ENCODE measurements around the gene DDIT4. TPM values are rescaled to one million over a fixed set of nuclear protein-coding genes. Genes with fewer than 3 reads are reported as not detected.

Gene DDIT4
- total and polyA plus RNA-seq, 9 of the 15 experiments (the other 6 are each of a cell fraction or from before 2014, with no cell fraction given), result 8.2 to 675 (median 159) TPM

GRCh38 chr10:72254813-72255568, 18.7 kb upstream of the DDIT4 start (continued):
- no peak for TF ChIP-seq ZNF449 (CRISPR knock-in tag; IDR thresholded peaks at IDR 0.05)
- no peak for TF ChIP-seq ZBTB8A (IDR thresholded peaks at IDR 0.05; ENCODE audit: partially characterized antibody)
- TF ChIP-seq GTF3C2 (IDR thresholded peaks at IDR 0.05; ENCODE audit: borderline replicate concordance, extremely low read depth, insufficient read length), result no peak
- TF ChIP-seq E2F1 (CRISPR knock-in tag; IDR thresholded peaks at IDR 0.05), result no peak
- TF ChIP-seq SRSF1 (IDR thresholded peaks at IDR 0.05; ENCODE audit: low read depth, low read length), result no peak
- TF ChIP-seq SRF (CRISPR knock-in tag; IDR thresholded peaks at IDR 0.05), result 0 out of 4 replicates have a peak, but pooled peaks of 1 of the 2 experiments have one; percentile 44
- no peak for TF ChIP-seq BRF1 (IDR thresholded peaks at IDR 0.05; ENCODE audit: borderline replicate concordance, extremely low read depth, insufficient read length)
- no peak for TF ChIP-seq CGGBP1 (CRISPR knock-in tag; IDR thresholded peaks at IDR 0.05)
- no peak for TF ChIP-seq SRSF7 (optimal IDR thresholded peaks at IDR 0.05; ENCODE audit: low read depth, low read length)
- no peak for TF ChIP-seq ZNF644 (tag; IDR thresholded peaks at IDR 0.05; ENCODE audit: low read depth)
- TF ChIP-seq MIER1 (IDR thresholded peaks at IDR 0.05; ENCODE audit: low read depth), result no peak
- peak; percentile 22; the same call in 1 of the 2 replicates for TF ChIP-seq ARID3A (IDR thresholded peaks at IDR 0.05; ENCODE audit: borderline replicate concordance, low read depth, low read length)
- no peak for TF ChIP-seq HDAC3 (IDR thresholded peaks at IDR 0.05; ENCODE audit: borderline replicate concordance, partially characterized antibody)
- TF ChIP-seq NFIX (CRISPR knock-in tag; IDR thresholded peaks at IDR 0.05; ENCODE audit: low read depth), result no peak
- TF ChIP-seq TEAD4 (IDR thresholded peaks at IDR 0.05; ENCODE audit: low read length), result no peak
- TF ChIP-seq TEAD4 (CRISPR knock-in tag; IDR thresholded peaks at IDR 0.05; ENCODE audit: borderline replicate concordance), result peak; percentile 37; the same call in 1 of the 2 replicates
- no peak for TF ChIP-seq CHD1 (IDR thresholded peaks at IDR 0.05; ENCODE audit: low read length)
- no peak for TF ChIP-seq EZH2 (IDR thresholded peaks at IDR 0.05; ENCODE audit: borderline replicate concordance, low read depth, low read length)
- no peak for TF ChIP-seq PPARD (CRISPR knock-in tag; IDR thresholded peaks at IDR 0.05)
